DLD1 (cell line): ENCODE data around the gene MSI2.

Source experiments
- in situ Hi-C: cut with HindIII; loops from 2 replicates; pipeline ENCODE4 v1.10.0; 2017; ENCODE audit warnings: low sequenced_read_pairs

Gene MSI2

GRCh38 chr17:57668332-57668731 lies 412.0 kb downstream of the MSI2 start:
- in situ Hi-C loops: no loop called here

GRCh38 chr17:57669671-57670529 lies 413.6 kb downstream of the MSI2 start:
- in situ Hi-C loops: no loop called here

GRCh38 chr17:57670769-57671569 lies 414.6 kb downstream of the MSI2 start:
- in situ Hi-C loops: no loop called here

DNA sequence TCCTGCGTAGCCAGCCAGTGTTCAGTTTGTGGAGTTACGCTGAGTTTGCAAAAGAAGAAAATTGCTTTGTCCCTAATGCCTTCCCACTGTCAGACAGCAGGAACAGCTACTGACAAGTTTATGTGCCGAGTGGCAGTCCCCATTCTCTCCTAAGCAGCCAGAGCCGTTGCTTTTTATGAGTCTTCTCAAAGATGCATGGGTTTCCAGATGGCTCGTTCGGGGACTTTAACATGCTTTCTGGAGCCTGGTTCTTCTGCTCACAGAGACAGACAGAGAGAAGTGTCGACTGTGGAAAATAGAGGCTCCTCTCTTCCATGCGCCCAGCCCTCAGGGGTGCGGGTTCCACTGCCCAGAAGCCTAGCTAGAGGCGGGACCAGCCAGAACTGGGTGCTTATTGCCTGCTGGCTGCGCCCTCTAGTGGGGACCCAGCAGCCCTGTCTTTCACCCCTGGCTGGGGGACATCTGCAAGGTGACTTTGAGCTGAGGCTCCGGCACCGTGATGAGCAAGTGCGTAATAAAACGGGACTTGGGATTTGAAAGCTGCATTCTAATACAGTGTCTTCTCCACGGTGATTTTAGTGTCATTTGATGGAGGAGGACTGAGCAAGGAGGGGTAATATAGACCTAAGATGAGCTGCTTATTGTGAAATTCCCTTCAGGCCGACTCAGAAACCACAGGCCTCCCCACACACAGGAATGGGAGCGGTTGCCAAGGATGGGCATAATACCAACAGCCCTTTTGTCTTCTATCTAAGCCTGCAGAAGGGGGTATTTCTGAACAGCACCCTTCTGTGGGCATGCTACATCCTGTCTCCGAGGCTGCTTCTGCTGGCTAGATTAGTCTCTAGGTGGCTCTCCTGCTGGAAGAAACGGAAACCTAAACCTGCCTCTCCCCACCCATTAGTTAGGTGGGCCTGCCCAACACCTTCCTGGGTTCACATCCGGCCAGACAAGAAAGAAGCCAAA lies 415.6 kb downstream of the MSI2 start:
- in situ Hi-C loops: no loop called here

- in situ Hi-C loops: no loop called here
Observed at GRCh38 chr17:57672971-57673370, 416.6 kb downstream of the MSI2 start.

- in situ Hi-C loops: no loop called here
Observed at GRCh38 chr17:57674894-57675293, 418.6 kb downstream of the MSI2 start.

DNA sequence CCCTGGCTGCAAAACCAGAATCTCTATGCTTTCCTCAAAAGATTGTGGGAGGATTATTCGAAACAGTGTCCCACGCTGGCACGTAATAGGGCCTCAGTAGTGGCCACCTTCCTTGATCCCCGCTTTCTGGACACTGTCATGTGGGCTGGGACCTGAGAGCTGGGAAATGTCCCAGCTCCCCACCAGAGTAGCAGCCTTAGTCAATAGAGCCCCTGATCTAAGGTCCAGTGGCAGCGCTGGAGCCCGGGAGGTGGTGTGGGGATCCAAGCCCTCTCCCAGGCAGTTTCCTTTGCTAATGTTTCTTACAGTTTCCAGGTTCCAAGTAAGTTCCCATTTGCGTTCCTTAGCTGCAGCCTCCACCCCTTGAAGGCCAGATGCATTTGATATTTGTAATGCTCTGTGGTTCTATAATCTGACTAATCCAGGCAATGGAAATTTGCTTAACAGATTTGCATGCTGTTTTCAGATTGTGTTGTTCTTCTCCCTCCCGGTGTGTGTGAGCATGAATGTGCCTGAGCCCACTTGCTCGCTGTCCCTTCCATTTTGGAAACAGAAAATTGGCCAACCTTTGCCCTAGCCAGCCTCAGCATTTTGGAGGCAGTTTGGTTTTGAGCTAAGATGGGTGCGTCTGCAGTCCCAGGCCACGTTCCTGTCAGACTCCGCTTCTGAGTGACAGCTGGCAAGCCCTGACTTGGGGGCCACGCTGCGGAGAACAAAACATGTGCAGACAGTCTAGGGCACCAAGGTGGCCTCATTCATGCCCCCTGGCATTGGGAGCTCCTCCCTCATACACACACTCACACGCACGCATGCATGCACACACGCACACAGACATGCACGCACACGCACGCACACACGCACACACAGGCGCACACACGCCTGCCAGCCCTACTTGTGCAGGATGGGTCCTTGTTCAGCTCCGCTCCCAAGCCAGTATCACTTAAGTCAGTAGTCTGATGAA lies 419.4 kb downstream of the MSI2 start:
- in situ Hi-C loops: no loop called here

GRCh38 chr17:57676543-57676942 lies 420.2 kb downstream of the MSI2 start:
- in situ Hi-C loops: no loop called here

GRCh38 chr17:57677301-57677700 lies 421.0 kb downstream of the MSI2 start:
- in situ Hi-C loops: no loop called here

GRCh38 chr17:57677858-57678257 lies 421.5 kb downstream of the MSI2 start:
- in situ Hi-C loops: no loop called here

DNA sequence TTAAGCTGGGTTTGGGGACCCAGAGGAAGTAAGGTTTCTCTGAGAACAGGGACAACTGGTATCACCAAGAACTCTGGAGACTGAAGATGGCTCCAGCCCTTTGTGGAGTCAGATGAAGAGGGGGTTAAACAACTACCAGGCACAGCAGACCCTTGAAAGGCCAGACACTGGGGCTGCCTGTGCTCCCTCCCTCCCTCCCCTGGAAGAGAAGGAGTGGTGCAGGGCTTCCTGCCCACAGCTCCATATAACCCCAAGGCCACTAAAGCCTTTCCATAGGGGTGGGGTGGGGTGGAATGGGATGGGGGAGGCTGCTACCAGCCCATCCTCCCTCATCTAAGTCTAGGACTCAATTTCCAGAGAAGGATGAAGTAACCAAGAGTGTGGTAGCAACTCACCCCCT lies 422.1 kb downstream of the MSI2 start:
- in situ Hi-C loops: no loop called here

GRCh38 chr17:57679356-57679755 lies 423.0 kb downstream of the MSI2 start:
- in situ Hi-C loops: no loop called here

- in situ Hi-C loops: no loop called here
Observed at GRCh38 chr17:57679906-57680695, 423.8 kb downstream of the MSI2 start.

GRCh38 chr17:57682701-57683100 lies 426.4 kb downstream of the MSI2 start:
- in situ Hi-C loops: no loop called here

DNA sequence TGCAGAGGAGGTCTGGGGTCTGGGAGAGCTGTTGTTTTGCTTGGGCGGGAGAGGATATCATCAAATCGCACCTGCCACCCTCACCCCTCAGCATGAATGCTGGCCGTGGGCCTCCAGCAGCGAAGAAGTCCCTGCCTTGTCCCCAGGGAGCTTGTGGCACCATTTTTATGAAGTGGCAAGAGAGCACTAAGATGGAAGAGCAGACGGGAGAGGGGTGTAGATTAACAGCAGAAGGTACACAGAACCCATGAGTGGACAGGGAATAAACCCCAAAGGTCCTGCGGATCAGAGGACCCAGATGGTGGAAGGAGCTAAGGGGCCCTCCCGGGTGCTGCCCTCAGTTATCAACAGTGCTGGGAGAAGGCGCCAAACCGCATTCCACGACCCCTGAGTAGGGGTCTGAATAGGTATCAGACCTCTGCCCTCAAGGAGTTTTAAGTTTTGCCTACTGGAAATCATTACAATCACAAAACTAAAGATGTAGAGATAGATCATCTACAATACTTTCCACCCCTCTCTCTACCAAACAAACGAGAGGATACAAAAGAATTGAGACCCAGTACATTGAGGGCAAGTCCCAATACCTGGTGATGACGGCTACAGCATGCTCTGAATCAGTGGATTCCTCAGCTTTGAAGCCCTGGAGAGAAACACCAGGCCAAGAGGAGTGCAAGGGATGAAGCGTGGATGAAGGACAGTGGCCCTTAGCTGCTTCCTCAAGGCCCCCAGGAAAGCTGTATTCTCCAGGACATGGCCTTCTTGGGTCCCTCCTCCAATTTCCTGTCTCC lies 428.6 kb downstream of the MSI2 start:
- in situ Hi-C loops: no loop called here

DNA sequence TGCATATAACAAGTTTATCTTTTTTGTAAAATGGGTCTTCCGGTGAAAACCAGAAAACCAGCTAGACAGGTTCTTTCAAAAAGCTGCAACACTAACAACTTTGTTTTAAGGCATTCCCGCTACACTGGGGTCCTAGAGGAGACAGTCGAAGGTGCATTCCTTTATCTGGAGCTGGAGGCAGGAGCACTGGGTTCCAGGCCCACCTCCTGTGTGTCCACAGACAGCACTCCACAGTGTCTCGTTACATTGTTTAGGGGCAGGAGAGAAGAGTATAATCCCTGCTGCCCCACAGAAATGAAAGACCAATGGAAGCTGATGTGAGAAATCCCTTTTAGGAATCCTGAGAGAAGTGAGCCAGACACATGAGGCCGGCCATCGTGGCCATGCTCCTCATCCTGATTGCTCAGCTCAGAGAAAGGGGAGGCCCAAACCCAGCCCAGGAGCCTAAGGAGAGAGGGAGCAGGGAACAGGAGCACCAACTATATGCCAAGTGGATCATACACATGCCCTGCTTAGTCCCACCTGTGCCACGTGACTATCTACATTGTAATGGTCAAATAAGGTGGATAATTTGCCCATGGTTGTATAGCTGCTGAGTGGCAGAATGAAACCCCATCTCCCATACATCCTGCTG lies 429.3 kb downstream of the MSI2 start:
- in situ Hi-C loops: no loop called here

DNA sequence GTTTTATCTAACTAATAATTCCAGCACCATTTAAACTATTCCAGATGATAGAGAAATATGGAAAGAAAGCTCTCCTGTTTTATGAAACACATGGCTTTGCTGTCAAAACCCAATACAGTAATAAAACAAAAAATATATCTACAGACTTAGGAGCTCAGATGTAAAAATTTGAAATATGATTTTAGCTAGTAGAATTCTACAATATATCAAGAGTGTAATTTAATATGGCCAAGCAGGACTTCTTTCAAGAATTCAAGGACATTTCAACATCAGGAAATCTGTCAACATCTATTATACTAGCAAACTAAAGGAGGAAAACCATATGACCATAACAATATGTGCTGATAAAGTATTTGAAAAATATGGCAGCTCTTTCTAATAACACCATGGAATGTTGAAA lies 431.3 kb downstream of the MSI2 start:
- in situ Hi-C loops: no loop called here

DNA sequence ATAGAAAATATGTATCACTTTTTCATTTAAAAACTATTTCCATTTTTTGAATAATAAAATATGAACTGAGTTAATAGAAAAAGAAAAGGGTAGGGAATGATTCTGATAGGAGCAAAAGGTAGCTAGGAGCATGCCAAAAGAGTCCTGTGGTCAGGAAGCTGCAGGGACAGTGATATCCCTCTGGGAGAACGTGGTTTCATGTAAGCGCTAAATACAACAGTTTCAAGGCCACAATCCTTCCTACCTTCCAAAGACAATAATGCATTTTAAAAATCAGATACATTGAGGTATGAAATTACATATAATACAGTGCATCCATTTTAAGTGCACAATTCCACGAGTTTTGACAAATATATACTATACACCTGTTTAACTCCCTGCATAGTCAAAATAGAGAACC lies 432.9 kb downstream of the MSI2 start:
- in situ Hi-C loops: no loop called here
